Stomach (tissue), 9 donors: ENCODE measurements around the gene HTR1B. TPM values are rescaled to one million over a fixed set of nuclear protein-coding genes. Genes with fewer than 3 reads are reported as not detected.

Experiments used
- DNase-seq, 2 donors: peaks; one replicate each; pipeline versions ENCODE4 v3.0.0 to v3.0.0-alpha.2; 2013 to 2019
- H3K27ac ChIP-seq, 5 donors: fragments of 200-600 bp in 4 of 5; sonication (generic) in 4 of 5; one replicate each; pipeline ENCODE4 v1.5.1; 2013 to 2019; ENCODE audit warnings: mild to moderate bottlenecking in 1 of 5, moderate library complexity in 1 of 5
- H3K27me3 ChIP-seq, 3 donors: fragments of 200-600 bp; sonication (generic); one replicate each; pipeline ENCODE4 v1.5.1; 2017 to 2019; ENCODE audit warnings: mixed run types in 1 of 3
- H3K36me3 ChIP-seq, 4 donors: fragments of 200-600 bp; sonication (generic); 1 replicate in 3 of 4; 2 replicates in 1 of 4; pipeline ENCODE4 v1.5.1; 2016 to 2019
- H3K4me1 ChIP-seq, 4 donors: fragments of 200-600 bp; sonication (generic); one replicate each; pipeline ENCODE4 v1.5.1; 2016 to 2019
- H3K4me3 ChIP-seq, 4 donors: fragments of 200-600 bp; sonication (generic) in 3 of 4; one replicate each; pipeline ENCODE4 v1.5.1; 2016 to 2019; ENCODE audit warnings: mild to moderate bottlenecking in 1 of 4
- H3K9me3 ChIP-seq, 4 donors: fragments of 200-600 bp; sonication (generic); one replicate each; pipeline ENCODE4 v1.5.1; 2016 to 2019
- EP300 ChIP-seq: sonication (generic); formaldehyde crosslinking; IDR thresholded peaks from one replicate; pipeline ENCODE4 v1.6.1; 2017; ENCODE audit warnings: antibody characterized with exemption
- POLR2A ChIP-seq, 4 donors: fragments of 450-650 bp; IDR thresholded peaks; one replicate each; pipeline ENCODE4 v1.6.1; 2016; ENCODE audit warnings: antibody characterized with exemption in 4 of 4, control low read depth in 2 of 4, mild to moderate bottlenecking in 1 of 4, moderate library complexity in 1 of 4
- POLR2AphosphoS5 ChIP-seq, 3 donors: sonication (generic); formaldehyde crosslinking; IDR thresholded peaks; one replicate each; pipeline ENCODE4 v1.6.1; 2016; ENCODE audit warnings: antibody characterized with exemption in 3 of 3
- WGBS, 5 donors: extraction: QIAGEN DNeasy Blood & Tissue Kit in 3 of 5; methylation state at CpG; one replicate each; pipeline versions ENCODE4 v1.1.5 to v1.1.7; 2013 to 2018; 5-methylcytosine and 5-hydroxymethylcytosine counted together
- intact Hi-C: fragments of 100-400 bp; cut with DNase I; formaldehyde crosslinking; loops from one replicate; pipeline ENCODE4 v1.15.1; 2023; ENCODE audit warnings: low total_unique reads
- polyA plus RNA-seq, 3 donors: library from polyadenylated mRNA; stranded (reverse); fragments of 200-250 nt; gene quantifications; one replicate each; pipeline ENCODE4 v1.2.3, GENCODE V29; 2013
- total RNA-seq, 5 donors: library from RNA; depleted of rRNA; stranded (reverse); fragments of >200 nt; gene quantifications; one replicate each; pipeline versions ENCODE4 v1.1.0 to v1.2.3, GENCODE V29; 2014 to 2016
- TF ChIP-seq, protein P1 (sequence below), 7 experiments: fragments of 450-650 bp in 4 of 7; fragments of 200-600 bp in 3 of 7; sonication (generic) in 3 of 7; IDR thresholded peaks; one replicate each; pipeline ENCODE4 v1.5.1; 2016 to 2019; ENCODE audit warnings: antibody characterized with exemption in 7 of 7, control low read depth in 2 of 7, mild to moderate bottlenecking in 1 of 7
- donor health status: healthy with polysubstance abuse.
- donor health status: Bipolar disorder and iron deficiency.
- donor health status: healthy.

Gene HTR1B
- total and polyA plus RNA-seq, 8 donors, result 0.10 to 3.5 (median 2.3) TPM; not detected in 3

- Histone ChIP-seq H3K4me3 (peak overlapping the region; percentile 42 to 57 (median 48)), H3K27ac (peak overlapping the region; percentile 7 to 74 (median 67)), H3K4me1 (peaks cover 4 to 46% (median 38%) of the 10 kb centered on the region in 4 donors), H3K9me3 (no peaks in the 10 kb centered on the region), H3K36me3 (no peaks in the 10 kb centered on the region), H3K27me3 (peaks cover 3 to 57% (median 29%) of the 10 kb centered on the region in 3 donors)
- TF ChIP-seq, protein P1, sequence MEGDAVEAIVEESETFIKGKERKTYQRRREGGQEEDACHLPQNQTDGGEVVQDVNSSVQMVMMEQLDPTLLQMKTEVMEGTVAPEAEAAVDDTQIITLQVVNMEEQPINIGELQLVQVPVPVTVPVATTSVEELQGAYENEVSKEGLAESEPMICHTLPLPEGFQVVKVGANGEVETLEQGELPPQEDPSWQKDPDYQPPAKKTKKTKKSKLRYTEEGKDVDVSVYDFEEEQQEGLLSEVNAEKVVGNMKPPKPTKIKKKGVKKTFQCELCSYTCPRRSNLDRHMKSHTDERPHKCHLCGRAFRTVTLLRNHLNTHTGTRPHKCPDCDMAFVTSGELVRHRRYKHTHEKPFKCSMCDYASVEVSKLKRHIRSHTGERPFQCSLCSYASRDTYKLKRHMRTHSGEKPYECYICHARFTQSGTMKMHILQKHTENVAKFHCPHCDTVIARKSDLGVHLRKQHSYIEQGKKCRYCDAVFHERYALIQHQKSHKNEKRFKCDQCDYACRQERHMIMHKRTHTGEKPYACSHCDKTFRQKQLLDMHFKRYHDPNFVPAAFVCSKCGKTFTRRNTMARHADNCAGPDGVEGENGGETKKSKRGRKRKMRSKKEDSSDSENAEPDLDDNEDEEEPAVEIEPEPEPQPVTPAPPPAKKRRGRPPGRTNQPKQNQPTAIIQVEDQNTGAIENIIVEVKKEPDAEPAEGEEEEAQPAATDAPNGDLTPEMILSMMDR (IDR thresholded peaks at IDR 0.05), result peak in 1 of 7 experiments; percentile 38
- no peak for TF ChIP-seq POLR2A (IDR thresholded peaks at IDR 0.05)
- 3 to 18% (median 5%) methylated on average over 37 to 55 of the region's 55 CpGs for WGBS, 5 donors
- peak; percentile 28 to 55 for DNase-seq
- intact Hi-C loops, result no loop called here
These were observed 658 bp downstream of the HTR1B start for GRCh38 chr6:77462359-77463307.

DNA sequence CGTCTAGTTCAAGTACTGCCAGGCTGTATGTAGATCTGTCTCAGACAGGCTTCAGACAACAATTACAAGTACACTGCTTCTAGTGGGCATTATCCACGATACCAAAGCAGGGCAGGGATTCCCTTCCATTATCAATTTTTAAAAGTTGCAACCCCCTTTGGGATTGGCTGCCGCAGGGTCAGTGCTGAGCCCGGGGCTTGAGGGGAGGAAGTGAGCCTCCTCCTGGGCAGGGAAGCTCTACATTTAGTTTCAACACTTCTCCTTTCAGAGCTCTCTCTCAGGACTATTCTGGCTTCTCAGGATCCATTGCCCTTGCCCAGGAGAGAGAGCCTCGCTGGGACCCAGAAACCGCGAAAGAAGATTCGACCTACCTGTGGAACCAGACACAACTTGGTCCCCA, 1.5 kb downstream of the HTR1B start:
- TF ChIP-seq POLR2AphosphoS5 (IDR thresholded peaks at IDR 0.05) (no peak), EP300 (no peak), POLR2A (IDR thresholded peaks at IDR 0.05) (no peak)
- TF ChIP-seq, protein P1 (IDR thresholded peaks at IDR 0.05), result no peak
- peak overlapping the region; percentile 42 to 57 (median 48) for H3K4me3 ChIP-seq
- no peak for DNase-seq
- intact Hi-C loops, result no loop called here
- no peaks in the 10 kb centered on the region for H3K36me3 ChIP-seq
- H3K27ac ChIP-seq, result peak overlapping the region in 1 of 5 donors; percentile 9
- H3K9me3 ChIP-seq, result no peaks in the 10 kb centered on the region
- WGBS, 5 donors, result 25 to 47% (median 32%) methylated on average over 8 of the region's 8 CpGs
- H3K4me1 ChIP-seq, result peaks cover 4 to 40% (median 35%) of the 10 kb centered on the region in 4 donors
- H3K27me3 ChIP-seq, result peaks cover 3 to 57% (median 29%) of the 10 kb centered on the region in 3 donors

DNA sequence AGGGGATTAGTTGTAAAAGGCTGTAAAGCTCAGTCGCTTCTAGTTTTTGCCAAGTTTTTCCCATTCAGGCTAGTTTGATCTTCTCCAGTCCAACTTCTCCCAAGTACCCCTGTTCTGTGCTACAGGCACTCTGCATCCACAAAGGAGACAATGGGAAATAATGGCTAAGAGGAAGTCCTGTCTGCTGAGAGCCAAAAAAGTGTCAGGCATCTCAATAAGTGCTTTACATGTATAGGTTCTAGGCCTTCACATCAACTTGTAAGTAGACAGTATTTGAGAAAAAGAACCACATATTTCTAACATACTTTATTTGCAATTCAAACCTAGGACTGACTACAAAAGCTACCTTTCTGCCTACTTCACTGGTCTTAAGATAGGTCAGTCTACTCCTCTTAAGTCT, 4.9 kb downstream of the HTR1B start:
- Histone ChIP-seq H3K27ac (no peak overlapping the region), H3K4me3 (no peak overlapping the region), H3K36me3 (no peaks in the 10 kb centered on the region), H3K27me3 (peaks cover 3 to 32% (median 17%) of the 10 kb centered on the region in 3 donors), H3K4me1 (peaks cover 0 to 13% (median 11%) of the 10 kb centered on the region in 4 donors), H3K9me3 (no peaks in the 10 kb centered on the region)
- intact Hi-C loops, result loop anchor here (5.0 kb wide), 1 partner anchor 1521 kb away; no protein-coding TSS in a partner anchor
- TF ChIP-seq, protein P1 (IDR thresholded peaks at IDR 0.05), result no peak
- TF ChIP-seq POLR2A (IDR thresholded peaks at IDR 0.05) (no peak), EP300 (no peak), POLR2AphosphoS5 (IDR thresholded peaks at IDR 0.05) (no peak)
- 72 to 87% (median 79%) methylated on average over 1 of the region's 1 CpG for WGBS, 5 donors
- no peak for DNase-seq

DNA sequence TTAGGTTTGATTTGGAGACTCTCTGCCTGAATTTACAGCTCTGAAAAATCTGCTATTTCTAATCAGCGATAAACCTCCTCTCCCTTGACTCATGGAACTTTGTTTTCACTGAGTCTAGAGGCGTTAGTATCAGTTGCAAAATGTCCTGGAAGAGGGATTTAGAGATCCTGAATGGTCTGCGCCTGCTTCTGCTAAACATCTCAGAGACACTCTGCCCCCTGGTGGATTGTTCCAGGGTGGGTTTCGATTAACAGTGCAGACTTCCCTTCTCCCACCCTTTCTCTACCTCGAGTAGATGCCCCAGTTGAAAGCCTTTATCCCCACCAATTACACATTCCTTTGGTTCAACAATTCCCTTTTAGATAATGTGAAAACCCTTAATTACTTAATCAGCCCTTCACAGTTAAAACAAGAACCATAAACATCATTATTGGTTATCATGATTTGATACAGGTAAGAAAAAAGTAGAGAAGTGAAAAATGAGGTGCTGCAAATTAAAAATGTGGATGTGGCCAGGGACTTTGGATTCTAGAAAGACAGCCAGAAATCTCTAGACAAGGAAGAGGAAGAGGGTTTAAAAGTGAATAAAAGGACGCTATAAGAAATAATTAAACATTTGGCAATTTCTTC, 5.5 kb downstream of the HTR1B start:
- H3K9me3 ChIP-seq, result no peaks in the 10 kb centered on the region
- peaks cover 3 to 27% (median 11%) of the 10 kb centered on the region in 3 donors for H3K27me3 ChIP-seq
- no peak overlapping the region for H3K4me3 ChIP-seq
- intact Hi-C loops, result loop anchor here (5.0 kb wide), 1 partner anchor 1521 kb away; no protein-coding TSS in a partner anchor
- 21 to 28% (median 25%) methylated on average over 6 of the region's 6 CpGs for WGBS, 5 donors
- TF ChIP-seq, protein P1 (IDR thresholded peaks at IDR 0.05), result peak in 5 of 7 experiments; percentile 46 to 66 (median 59)
- TF ChIP-seq POLR2A (IDR thresholded peaks at IDR 0.05), result no peak
- peak; percentile 65 to 85 for DNase-seq
- H3K4me1 ChIP-seq, result peaks cover 0 to 7% (median 5%) of the 10 kb centered on the region in 4 donors
- H3K27ac ChIP-seq, result no peak overlapping the region
- H3K36me3 ChIP-seq, result no peaks in the 10 kb centered on the region
